Astrocyte of the spinal cord (primary cell): ENCODE measurements around the gene ATG4C.
A peak's percentile ranks its signal among the peaks of the same experiment; 100 is the strongest.
"Not testable (repeated sequence)": the region's sequence is repeated elsewhere in the genome, so short reads cannot be mapped to it uniquely, and the experiment has no call there.

ENCODE experiments used
- DNase-seq: peaks from one replicate; pipeline ENCODE4 v3.0.0; 2011; ENCODE audit warnings: low read depth, low spot score
- H3K4me3 ChIP-seq: 2 replicates; pipeline ENCODE4 v1.5.1; 2011; ENCODE audit warnings: low read depth, mild to moderate bottlenecking, low read length, moderate library complexity
- in situ Hi-C: cut with HindIII; loops from 2 replicates; pipeline ENCODE4 v1.10.0; 2017; ENCODE audit warnings: low sequenced_read_pairs
- TF ChIP-seq, protein P1 (sequence below): IDR thresholded peaks from 2 replicates; pipeline ENCODE4 v1.5.1; 2012; ENCODE audit warnings: low read depth, mild to moderate bottlenecking, low read length, inconsistent platforms

The ATG4C gene

DNA sequence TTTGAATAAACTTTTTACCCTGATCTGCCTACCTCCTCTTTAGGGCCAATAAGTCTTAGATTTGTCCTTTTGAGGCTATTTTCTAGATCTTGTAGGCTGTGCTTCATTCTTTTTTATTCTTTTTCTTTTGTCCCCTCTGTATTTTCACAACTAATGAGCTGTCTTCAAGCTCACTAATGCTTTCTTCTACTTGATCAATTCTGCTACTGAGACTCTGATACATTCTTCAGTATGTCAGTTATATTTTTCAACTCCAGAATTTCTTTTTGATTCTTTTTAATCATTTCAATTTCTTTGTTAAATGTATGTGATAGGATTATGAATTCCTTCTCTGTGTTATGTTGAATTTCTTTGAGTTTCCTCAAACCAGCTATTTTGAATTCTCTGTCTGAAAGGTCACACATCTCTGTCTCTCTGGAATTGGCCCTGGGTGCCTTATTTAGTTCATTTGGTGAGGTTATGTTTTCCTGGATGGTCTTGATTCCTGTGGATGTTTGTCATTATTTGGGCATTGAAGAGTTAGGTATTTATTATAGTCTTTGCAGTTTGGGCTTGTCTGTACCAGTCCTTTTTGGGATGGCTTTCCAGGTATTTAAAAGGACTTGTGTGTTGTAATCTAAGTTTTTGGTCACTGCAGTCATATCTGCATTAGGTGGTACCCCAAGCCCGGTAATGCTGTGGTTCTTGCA lies 11.2 kb upstream of the ATG4C start:
- in situ Hi-C loops, result no loop called here
- H3K4me3 ChIP-seq, result no peak overlapping the region
- DNase-seq, result no peak
- TF ChIP-seq, protein P1, sequence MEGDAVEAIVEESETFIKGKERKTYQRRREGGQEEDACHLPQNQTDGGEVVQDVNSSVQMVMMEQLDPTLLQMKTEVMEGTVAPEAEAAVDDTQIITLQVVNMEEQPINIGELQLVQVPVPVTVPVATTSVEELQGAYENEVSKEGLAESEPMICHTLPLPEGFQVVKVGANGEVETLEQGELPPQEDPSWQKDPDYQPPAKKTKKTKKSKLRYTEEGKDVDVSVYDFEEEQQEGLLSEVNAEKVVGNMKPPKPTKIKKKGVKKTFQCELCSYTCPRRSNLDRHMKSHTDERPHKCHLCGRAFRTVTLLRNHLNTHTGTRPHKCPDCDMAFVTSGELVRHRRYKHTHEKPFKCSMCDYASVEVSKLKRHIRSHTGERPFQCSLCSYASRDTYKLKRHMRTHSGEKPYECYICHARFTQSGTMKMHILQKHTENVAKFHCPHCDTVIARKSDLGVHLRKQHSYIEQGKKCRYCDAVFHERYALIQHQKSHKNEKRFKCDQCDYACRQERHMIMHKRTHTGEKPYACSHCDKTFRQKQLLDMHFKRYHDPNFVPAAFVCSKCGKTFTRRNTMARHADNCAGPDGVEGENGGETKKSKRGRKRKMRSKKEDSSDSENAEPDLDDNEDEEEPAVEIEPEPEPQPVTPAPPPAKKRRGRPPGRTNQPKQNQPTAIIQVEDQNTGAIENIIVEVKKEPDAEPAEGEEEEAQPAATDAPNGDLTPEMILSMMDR, result no peak

DNA sequence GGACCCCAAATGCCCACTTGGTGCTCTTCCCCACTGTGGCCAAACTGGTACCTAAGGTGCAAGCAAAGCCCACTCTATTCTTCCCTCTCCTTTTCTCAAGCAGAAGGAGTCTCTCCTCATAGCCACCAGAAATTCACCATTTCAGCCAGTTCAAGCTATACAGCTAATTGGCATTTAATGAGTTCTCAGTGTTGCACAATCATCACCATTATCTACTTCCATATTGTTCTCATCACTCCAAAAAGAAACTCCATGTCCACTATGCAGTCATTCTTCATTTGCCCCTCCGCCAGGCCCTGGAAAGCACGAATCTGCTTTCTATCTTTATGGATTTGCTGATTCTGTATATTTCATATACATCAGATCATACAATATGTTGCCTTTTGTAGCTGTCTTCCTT lies 9.9 kb upstream of the ATG4C start:
- H3K4me3 ChIP-seq, result no peak overlapping the region
- TF ChIP-seq, protein P1, result no peak
- in situ Hi-C loops, result no loop called here
- no peak for DNase-seq

DNA sequence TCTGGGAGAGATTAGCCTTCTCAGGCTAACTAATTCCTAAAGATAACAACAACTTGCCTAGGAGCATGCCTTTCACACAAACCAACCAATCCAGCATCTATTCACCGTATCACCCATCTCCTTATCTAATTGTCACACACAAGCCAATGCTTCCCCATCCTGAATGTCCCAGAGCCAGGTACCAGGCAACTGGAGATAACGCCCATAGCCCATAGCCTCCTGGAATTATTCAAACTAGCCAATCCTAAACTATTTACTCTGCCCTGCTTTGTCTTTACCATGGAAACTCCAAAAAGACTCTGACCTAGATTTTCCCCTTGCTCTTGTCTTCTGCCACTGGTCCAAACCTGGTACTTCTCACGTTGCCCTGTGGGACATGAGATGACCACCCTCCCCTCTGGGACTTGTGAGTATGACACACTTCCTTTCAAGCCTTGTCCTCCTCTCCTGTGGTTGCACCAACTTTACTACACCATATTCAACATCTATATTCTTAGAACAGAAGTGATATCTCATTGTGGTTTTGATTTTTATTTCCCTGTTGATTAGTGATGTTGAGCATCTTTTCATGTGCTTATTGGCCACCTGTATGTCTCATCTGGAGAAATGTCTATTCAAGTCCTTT lies 8.8 kb upstream of the ATG4C start:
- no peak overlapping the region for H3K4me3 ChIP-seq
- no peak for DNase-seq
- TF ChIP-seq, protein P1, result no peak
- in situ Hi-C loops, result no loop called here

DNA sequence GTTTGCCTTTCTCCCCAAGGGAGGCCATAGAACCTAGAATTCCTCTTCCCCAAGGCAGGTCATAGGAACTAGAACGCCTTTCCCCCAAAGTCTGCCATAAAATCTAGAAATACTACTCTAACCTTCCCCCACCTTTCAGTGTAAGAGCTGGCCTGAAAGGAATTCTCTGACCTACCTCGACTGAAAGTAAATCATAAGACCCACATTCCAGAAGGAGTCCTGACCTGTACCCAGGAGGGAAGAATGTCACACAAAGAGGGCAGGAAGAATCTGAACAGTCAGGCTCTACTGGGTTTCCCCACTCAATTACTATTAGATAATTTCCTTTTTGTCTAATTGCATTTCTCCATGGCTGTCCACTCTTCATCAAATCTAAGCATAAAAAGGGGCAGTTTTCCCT lies 5.7 kb upstream of the ATG4C start:
- TF ChIP-seq, protein P1, result no peak
- in situ Hi-C loops, result no loop called here
- H3K4me3 ChIP-seq, result no peak overlapping the region
- no peak for DNase-seq

DNA sequence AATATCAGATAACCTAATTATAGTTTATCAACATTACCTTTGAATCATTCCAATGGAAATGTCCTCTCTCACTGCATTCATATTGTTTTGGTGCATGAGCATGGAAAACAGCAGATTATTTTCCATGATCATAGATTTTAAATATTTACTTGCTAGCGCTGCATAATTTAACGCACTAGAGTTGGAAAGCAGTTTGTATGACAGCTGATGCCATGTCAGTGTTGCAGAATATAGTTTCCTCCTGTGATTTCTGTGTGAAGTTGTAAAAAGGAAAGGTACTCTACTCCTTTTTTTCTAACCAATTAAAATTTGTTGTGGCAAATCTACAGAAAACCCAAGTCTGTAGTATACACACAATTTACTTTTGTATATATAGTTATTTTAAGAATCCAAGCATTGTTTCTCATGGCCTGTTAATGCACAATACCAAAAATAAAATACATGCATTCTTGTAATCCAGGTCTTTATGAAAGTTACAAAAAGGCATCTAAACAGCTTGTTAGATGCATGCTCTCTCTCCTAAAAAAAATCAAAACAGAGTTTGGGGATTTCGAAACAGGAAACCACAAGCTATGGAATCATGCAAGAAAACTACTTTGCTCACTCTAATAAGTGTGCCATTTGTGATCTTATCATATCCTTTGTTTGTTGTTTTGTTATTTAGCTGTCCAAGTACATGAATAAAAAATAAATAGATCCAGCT lies 1.9 kb upstream of the ATG4C start:
- in situ Hi-C loops, result no loop called here

DNA sequence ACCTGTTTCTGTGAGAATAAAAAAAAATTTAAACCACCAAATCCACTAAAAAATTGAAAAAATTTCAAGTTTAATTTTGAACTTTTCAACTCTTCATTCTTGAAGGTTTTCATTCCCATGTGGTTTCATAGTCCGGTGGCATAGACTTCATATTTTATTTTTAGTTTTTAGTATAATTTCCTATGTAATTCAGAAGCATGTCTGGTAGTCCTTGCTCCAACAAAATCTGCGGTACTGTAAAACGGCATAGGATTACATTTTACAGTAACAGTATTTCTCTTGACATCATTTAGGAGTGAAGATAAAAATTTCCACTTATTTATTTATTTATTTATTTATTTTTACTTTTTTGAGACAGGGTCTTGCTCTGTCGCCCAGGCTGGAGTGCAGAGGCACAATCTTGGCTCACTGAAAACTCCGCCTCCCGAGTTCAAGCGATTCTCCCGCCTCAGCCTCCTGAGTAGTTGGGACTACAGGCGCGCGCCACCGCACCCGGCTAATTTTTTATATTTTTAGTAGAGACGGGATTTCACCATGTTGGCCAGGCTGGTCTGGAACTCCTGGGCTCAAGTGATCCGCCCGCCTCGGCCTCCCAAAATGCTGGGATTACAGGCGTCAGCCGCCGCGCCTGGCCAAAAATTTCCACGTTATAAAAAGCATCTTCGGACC lies 1.3 kb upstream of the ATG4C start:
- in situ Hi-C loops, DNase-seq, H3K4me3 ChIP-seq: not testable (repeated sequence)

More for the DNA sequence above, 1.9 kb upstream of the ATG4C start:
- DNase-seq, result peak; percentile 37
- H3K4me3 ChIP-seq, result no peak overlapping the region
- TF ChIP-seq, protein P1, result no peak
